Skeletal muscle tissue (tissue), 5 donors: ENCODE data around the gene BEGAIN. TPM values are rescaled to one million over a fixed set of nuclear protein-coding genes. Genes with fewer than 3 reads are reported as not detected.

ENCODE experiments used
- H3K27ac ChIP-seq: one replicate; pipeline ENCODE4 v1.7.0; 2013; ENCODE audit warnings: mild to moderate bottlenecking, low read depth, low read length, inconsistent platforms
- H3K27me3 ChIP-seq, 3 donors: one replicate each; pipeline ENCODE4 v1.7.0; 2013; ENCODE audit warnings: low read length in 3 of 3; ENCODE audit not compliant: control insufficient read depth in 3 of 3, insufficient read depth in 3 of 3
- H3K36me3 ChIP-seq, 3 donors: one replicate each; pipeline ENCODE4 v1.7.0; 2013; ENCODE audit warnings: low read length in 3 of 3; ENCODE audit not compliant: control insufficient read depth in 3 of 3, insufficient read depth in 3 of 3
- H3K4me1 ChIP-seq, 3 donors: one replicate each; pipeline ENCODE4 v1.7.0; 2013; ENCODE audit warnings: low read length in 3 of 3, mild to moderate bottlenecking in 3 of 3; ENCODE audit not compliant: control insufficient read depth in 3 of 3, insufficient read depth in 3 of 3
- H3K4me3 ChIP-seq, 3 donors: one replicate each; pipeline ENCODE4 v1.7.0; 2013; ENCODE audit warnings: low read length in 3 of 3
- H3K9ac ChIP-seq, 3 donors: one replicate each; pipeline ENCODE4 v1.7.0; 2013; ENCODE audit warnings: low read length in 3 of 3, mild to moderate bottlenecking in 3 of 3, moderate library complexity in 2 of 3, low read depth in 1 of 3
- H3K9me3 ChIP-seq, 3 donors: one replicate each; pipeline ENCODE4 v1.7.0; 2013; ENCODE audit warnings: low read length in 3 of 3; ENCODE audit not compliant: control insufficient read depth in 3 of 3
- small RNA-seq: library from RNA; depleted of rRNA; stranded (forward); fragments of <200 nt; gene quantifications from one replicate; pipeline ENCODE3, GENCODE V24; 2014
- total RNA-seq: library from RNA; depleted of rRNA; stranded (reverse); fragments of >200 nt; gene quantifications from one replicate; pipeline ENCODE4 v1.2.3, GENCODE V29; 2014
- donor health status: Osteomylitis.

Gene BEGAIN
- total RNA-seq, 1 donor from 2014 or later = 1.0 TPM

DNA sequence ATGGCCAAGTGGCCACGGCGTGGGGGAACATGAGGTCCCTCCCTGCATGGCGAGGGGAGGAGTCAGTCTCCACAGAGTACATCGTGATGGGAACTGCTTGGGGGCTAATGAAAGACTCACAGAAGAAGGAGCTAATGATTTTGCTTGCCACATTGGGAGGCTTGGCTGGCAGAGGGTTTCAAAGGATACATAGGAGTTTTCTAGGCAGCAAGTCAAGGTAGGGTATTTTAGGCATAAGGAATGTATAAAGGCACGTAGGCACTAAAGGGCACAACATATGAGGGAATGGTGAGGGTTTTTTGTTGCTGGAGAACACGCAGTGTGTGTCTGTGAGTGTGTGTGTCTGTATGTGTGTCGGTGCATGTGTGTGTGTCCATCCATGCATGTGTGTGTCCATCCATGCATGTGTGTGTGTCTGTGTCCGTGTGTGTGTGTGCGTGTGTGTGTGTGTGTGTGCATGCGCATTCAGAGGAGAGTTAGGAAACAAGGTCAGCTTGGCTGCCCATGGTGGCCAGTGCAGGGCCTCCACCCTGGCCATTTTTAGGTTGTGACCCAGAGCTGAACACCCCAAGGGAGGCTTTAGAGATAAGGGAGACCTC, 84.5 kb downstream of the BEGAIN start:
- peaks cover 0 to 2% (median 2%) of the 10 kb centered on the region in 3 donors for H3K9me3 ChIP-seq
- no peaks in the 10 kb centered on the region for H3K36me3 ChIP-seq
- H3K4me1 ChIP-seq = no peaks in the 10 kb centered on the region
- no peak overlapping the region for H3K27ac ChIP-seq
- H3K9ac ChIP-seq = no peak overlapping the region
- H3K27me3 ChIP-seq = no peaks in the 10 kb centered on the region
- H3K4me3 ChIP-seq = no peak overlapping the region

- H3K4me1 ChIP-seq = no peaks in the 10 kb centered on the region
- H3K9ac ChIP-seq = no peak overlapping the region
- no peak overlapping the region for H3K4me3 ChIP-seq
- no peaks in the 10 kb centered on the region for H3K27me3 ChIP-seq
- no peak overlapping the region for H3K27ac ChIP-seq
- H3K9me3 ChIP-seq = peaks cover 0 to 2% (median 1%) of the 10 kb centered on the region in 3 donors
- H3K36me3 ChIP-seq = no peaks in the 10 kb centered on the region
These were observed 87.1 kb downstream of the BEGAIN start for GRCh38 chr14:100500128-100500527.

DNA sequence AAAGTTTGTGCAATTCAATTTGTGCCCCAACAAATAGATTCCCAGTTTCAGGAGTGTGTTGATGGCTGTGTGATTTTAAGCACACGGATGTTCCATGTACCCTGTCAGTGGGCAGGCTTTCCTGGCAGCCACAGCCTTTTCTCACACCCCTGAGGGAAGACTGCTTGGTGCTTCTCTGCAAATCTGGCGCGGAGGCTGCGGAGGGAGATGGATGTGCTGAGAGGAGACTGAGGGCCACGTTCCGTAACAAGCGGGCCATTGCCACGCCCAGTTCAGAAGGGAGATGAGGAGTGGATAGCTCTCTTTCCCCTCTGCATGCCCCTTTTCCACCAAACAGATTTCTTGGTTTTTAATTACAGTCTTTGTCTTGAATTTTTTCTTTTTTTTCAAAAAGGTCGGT, 89.1 kb downstream of the BEGAIN start:
- no peaks in the 10 kb centered on the region for H3K36me3 ChIP-seq
- H3K4me3 ChIP-seq = no peak overlapping the region
- no peak overlapping the region for H3K9ac ChIP-seq
- H3K27ac ChIP-seq = no peak overlapping the region
- H3K9me3 ChIP-seq = no peaks in the 10 kb centered on the region
- H3K27me3 ChIP-seq = no peaks in the 10 kb centered on the region
- H3K4me1 ChIP-seq = no peaks in the 10 kb centered on the region

DNA sequence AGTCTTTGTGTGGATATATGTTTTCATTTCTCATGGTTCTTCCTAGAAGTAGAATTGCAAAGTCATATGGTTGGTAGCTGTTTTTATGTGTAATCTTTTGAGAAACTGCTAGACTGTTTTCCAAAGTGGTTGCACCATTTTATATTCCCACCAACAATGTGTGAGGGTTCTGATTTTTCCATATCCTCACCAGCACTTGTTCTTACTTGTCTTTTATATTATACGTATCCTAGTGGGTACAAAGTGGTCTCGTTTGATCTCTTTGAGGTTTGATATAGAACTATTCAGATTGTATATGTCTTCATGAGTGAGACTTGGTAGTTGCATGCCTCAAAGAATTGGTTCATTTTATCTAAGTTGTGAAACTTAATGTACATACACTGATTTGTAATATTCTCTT, 91.3 kb downstream of the BEGAIN start:
- Histone ChIP-seq H3K9ac (no peak overlapping the region), H3K9me3 (no peaks in the 10 kb centered on the region), H3K36me3 (no peaks in the 10 kb centered on the region), H3K27me3 (no peaks in the 10 kb centered on the region), H3K4me1 (no peaks in the 10 kb centered on the region), H3K4me3 (no peak overlapping the region), H3K27ac (no peak overlapping the region)

DNA sequence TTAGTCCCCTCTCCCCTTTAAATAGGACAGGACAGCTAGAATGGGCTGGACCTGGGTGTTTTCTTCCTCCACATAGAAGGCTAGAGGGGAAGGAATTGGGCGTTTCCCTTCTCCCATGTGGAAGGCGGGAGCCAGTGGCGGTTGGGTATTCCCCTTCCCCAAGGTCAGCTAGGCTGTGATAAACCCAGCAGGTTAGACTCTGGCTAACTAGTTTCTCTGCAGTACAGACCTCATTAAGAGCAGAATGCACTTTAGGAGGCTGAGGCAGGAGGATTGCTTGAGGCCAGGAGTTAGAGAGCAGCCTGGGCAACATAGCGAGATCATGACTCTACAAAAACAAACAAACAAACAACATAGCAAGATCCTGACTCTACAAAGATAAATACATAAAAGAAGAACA, 92.6 kb downstream of the BEGAIN start:
- no peaks in the 10 kb centered on the region for H3K9me3 ChIP-seq
- no peak overlapping the region for H3K4me3 ChIP-seq
- H3K9ac ChIP-seq = no peak overlapping the region
- H3K27me3 ChIP-seq = no peaks in the 10 kb centered on the region
- peaks cover 0 to 1% (median 0%) of the 10 kb centered on the region in 3 donors for H3K4me1 ChIP-seq
- H3K36me3 ChIP-seq = no peaks in the 10 kb centered on the region
- H3K27ac ChIP-seq = no peak overlapping the region

- peaks cover 0 to 3% (median 0%) of the 10 kb centered on the region in 3 donors for H3K4me1 ChIP-seq
- H3K9me3 ChIP-seq = no peaks in the 10 kb centered on the region
- no peak overlapping the region for H3K27ac ChIP-seq
- no peak overlapping the region for H3K9ac ChIP-seq
- H3K36me3 ChIP-seq = no peaks in the 10 kb centered on the region
- H3K27me3 ChIP-seq = no peaks in the 10 kb centered on the region
- H3K4me3 ChIP-seq = no peak overlapping the region
These were observed 97.0 kb downstream of the BEGAIN start for GRCh38 chr14:100490252-100490651.

DNA sequence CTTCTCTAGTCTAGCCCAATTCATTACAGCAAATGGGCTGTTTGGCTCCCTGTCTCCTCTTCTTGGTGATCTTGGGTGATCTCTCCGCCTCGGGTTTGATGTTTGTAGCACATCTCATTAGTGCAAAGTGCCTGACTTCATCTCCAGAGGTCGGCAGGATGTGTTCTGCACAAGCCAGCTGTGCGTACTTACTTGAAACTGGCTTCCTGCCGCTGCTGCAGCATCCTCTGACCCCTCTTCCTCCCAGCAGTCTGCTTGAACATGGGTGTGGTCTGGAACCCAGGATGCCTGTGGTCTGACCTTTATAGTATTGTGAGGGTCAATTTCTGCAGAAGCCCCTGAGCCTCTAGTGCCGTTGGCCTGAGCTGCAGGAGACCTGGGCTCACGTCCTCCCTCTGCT, 99.2 kb downstream of the BEGAIN start:
- no peak overlapping the region for H3K9ac ChIP-seq
- peaks cover 0 to 10% (median 2%) of the 10 kb centered on the region in 3 donors for H3K36me3 ChIP-seq
- no peaks in the 10 kb centered on the region for H3K9me3 ChIP-seq
- H3K27me3 ChIP-seq = no peaks in the 10 kb centered on the region
- peaks cover 0 to 3% (median 0%) of the 10 kb centered on the region in 3 donors for H3K4me1 ChIP-seq
- no peak overlapping the region for H3K4me3 ChIP-seq
- H3K27ac ChIP-seq = no peak overlapping the region

DNA sequence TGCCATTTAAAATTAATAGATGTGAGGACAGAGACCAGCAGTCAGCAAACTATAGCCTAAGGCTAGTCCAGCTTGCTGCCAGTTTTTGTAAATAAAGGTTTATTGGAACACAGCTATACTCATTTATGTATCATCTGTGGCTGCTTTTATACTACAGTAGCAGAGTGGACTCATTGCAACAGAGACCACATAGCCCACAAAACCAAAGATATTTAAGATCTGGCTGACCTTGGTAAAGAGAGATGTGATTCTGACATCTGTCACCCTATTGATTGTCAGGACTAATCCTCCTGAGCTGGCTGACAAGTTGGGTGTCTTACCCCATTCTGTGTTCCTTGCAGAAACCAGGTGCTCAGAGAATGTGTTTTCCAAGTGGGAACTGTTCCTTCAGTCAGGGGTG, 99.9 kb downstream of the BEGAIN start:
- no peak overlapping the region for H3K9ac ChIP-seq
- peaks cover 0 to 10% (median 2%) of the 10 kb centered on the region in 3 donors for H3K36me3 ChIP-seq
- H3K27ac ChIP-seq = no peak overlapping the region
- no peak overlapping the region for H3K4me3 ChIP-seq
- H3K27me3 ChIP-seq = no peaks in the 10 kb centered on the region
- H3K4me1 ChIP-seq = peaks cover 0 to 3% (median 0%) of the 10 kb centered on the region in 3 donors
- no peaks in the 10 kb centered on the region for H3K9me3 ChIP-seq

Small RNAs within 50 kb of the gene (small RNA-seq; reads per million reads assigned to genes)
- gene RN7SKP92 = not detected

Other genes starting within 250 kb of the BEGAIN start
- 8.9 TPM for gene WDR25, start 210.9 kb downstream of the BEGAIN start, total RNA-seq
- gene DLK1, start 139.5 kb upstream of the BEGAIN start, total RNA-seq = 283 TPM
- 587 TPM for gene MEG3, start 238.7 kb upstream of the BEGAIN start, total RNA-seq